GM23338 (cell line): Measurements from ENCODE around the gene SRP68. TPM values are rescaled to one million over a fixed set of nuclear protein-coding genes. Genes with fewer than 3 reads are reported as not detected.

Experiments
- ATAC-seq: fragments of 200-7000 bp; cut with Tn5 transposase; 3 replicates; pipeline ENCODE4 v1.9.1; 2020
- DNase-seq: peaks from one replicate; pipeline ENCODE4 v3.0.0-alpha.2; 2015; ENCODE audit warnings: low spot score
- H2AFZ ChIP-seq: fragments of 200-600 bp; sonication (generic); 2 replicates; pipeline ENCODE4 v1.8.0; 2016; ENCODE audit warnings: antibody characterized with exemption, mild to moderate bottlenecking, moderate library complexity
- H3F3A ChIP-seq: fragments of 200-600 bp; sonication (generic); replicated peaks from 2 replicates; pipeline ENCODE4 v1.8.0; 2017; ENCODE audit warnings: antibody characterized with exemption, mixed run types, low read depth
- H3K27ac ChIP-seq: fragments of 200-600 bp; sonication (generic); 2 replicates; pipeline ENCODE4 v1.6.1; 2016; ENCODE audit warnings: low read depth
- H3K27me3 ChIP-seq: fragments of 200-600 bp; sonication (generic); 2 replicates; pipeline ENCODE4 v1.8.0; 2016; ENCODE audit warnings: mild to moderate bottlenecking, mixed run types, moderate library complexity; ENCODE audit not compliant: insufficient read depth
- H3K36me3 ChIP-seq: fragments of 200-600 bp; sonication (generic); 2 replicates; pipeline ENCODE4 v1.8.0; 2016; ENCODE audit warnings: mild to moderate bottlenecking; ENCODE audit not compliant: insufficient read depth
- H3K4me1 ChIP-seq: fragments of 200-600 bp; sonication (generic); 2 replicates; pipeline ENCODE4 v1.8.0; 2016; ENCODE audit warnings: mild to moderate bottlenecking, moderate library complexity; ENCODE audit not compliant: insufficient read depth
- H3K4me2 ChIP-seq: fragments of 200-600 bp; sonication (generic); 2 replicates; pipeline ENCODE4 v1.7.1; 2017; ENCODE audit warnings: mixed run types
- H3K4me3 ChIP-seq: fragments of 200-600 bp; sonication (generic); 2 replicates; pipeline ENCODE4 v1.6.1; 2016; ENCODE audit warnings: mixed run types
- H3K79me2 ChIP-seq: fragments of 200-600 bp; sonication (generic); replicated peaks from 2 replicates; pipeline ENCODE4 v1.8.0; 2017; ENCODE audit warnings: mild to moderate bottlenecking; ENCODE audit not compliant: insufficient read depth
- H3K9me2 ChIP-seq: fragments of 200-600 bp; sonication (generic); 2 replicates; pipeline ENCODE4 v1.8.0; 2017; ENCODE audit not compliant: insufficient read depth
- H4K20me1 ChIP-seq: fragments of 200-600 bp; sonication (generic); replicated peaks from 2 replicates; pipeline ENCODE4 v1.8.0; 2017; ENCODE audit warnings: mild to moderate bottlenecking; ENCODE audit not compliant: insufficient read depth
- H3K27ac Mint-ChIP-seq: 2 replicates; pipeline ENCODE4 v1.8.0; 2020; ENCODE audit warnings: inconsistent platforms, mild to moderate bottlenecking, moderate library complexity, mixed read lengths
- H3K27me3 Mint-ChIP-seq: 3 replicates; pipeline ENCODE4 v1.8.0; 2022; ENCODE audit warnings: low read depth, mild to moderate bottlenecking, moderate library complexity, mixed read lengths, inconsistent platforms; ENCODE audit not compliant: insufficient read depth, poor library complexity
- H3K36me3 Mint-ChIP-seq: 3 replicates; pipeline ENCODE4 v1.8.0; 2021; ENCODE audit warnings: low read depth, mild to moderate bottlenecking, inconsistent platforms, moderate library complexity, mixed read lengths
- H3K4me1 Mint-ChIP-seq: 3 replicates; pipeline ENCODE4 v1.8.0; 2020; ENCODE audit warnings: mild to moderate bottlenecking, inconsistent platforms, mixed read lengths
- H3K4me3 Mint-ChIP-seq: 3 replicates; pipeline ENCODE4 v1.8.0; 2021; ENCODE audit warnings: moderate library complexity, mild to moderate bottlenecking, inconsistent platforms, mixed read lengths
- H3K9me3 Mint-ChIP-seq: 3 replicates; pipeline ENCODE4 v1.8.0; 2020; ENCODE audit warnings: moderate library complexity, mild to moderate bottlenecking, inconsistent platforms, mixed read lengths
- CREB1 ChIP-seq: fragments of 250-450 bp; sonication (Bioruptor Pico); IDR thresholded peaks from 2 replicates; pipeline ENCODE4 v1.5.0; 2020; ENCODE audit warnings: low read depth, mild to moderate bottlenecking, moderate library complexity
- CTCF ChIP-seq, 2 experiments: fragments of 200-600 bp in 1 of 2; sonication (generic) in 1 of 2; conservative IDR thresholded peaks; 2 replicates each; pipeline versions ENCODE4 v1.5.1 to v1.6.1; 2016 to 2017; ENCODE audit warnings: antibody characterized with exemption in 2 of 2, low read depth in 2 of 2, mild to moderate bottlenecking in 2 of 2, moderate library complexity in 1 of 2
- ETS1 ChIP-seq: IDR thresholded peaks from 2 replicates; pipeline ENCODE4 v1.6.1; 2016; ENCODE audit warnings: antibody characterized with exemption
- EZH2 ChIP-seq: fragments of 200-600 bp; sonication (generic); IDR thresholded peaks from one replicate; pipeline ENCODE4 v1.8.0; 2017; ENCODE audit warnings: antibody characterized with exemption, mild to moderate bottlenecking, low read depth; ENCODE audit not compliant: unreplicated experiment
- EZH2phosphoT487 ChIP-seq: fragments of 200-600 bp; sonication (generic); IDR thresholded peaks from one replicate; pipeline ENCODE4 v1.8.1; 2018; ENCODE audit warnings: antibody characterized with exemption; ENCODE audit not compliant: unreplicated experiment
- JUNB ChIP-seq: IDR thresholded peaks from one replicate; pipeline ENCODE4 v1.6.1; 2016; ENCODE audit warnings: antibody characterized with exemption; ENCODE audit not compliant: unreplicated experiment
- POLR2AphosphoS5 ChIP-seq: IDR thresholded peaks from 2 replicates; pipeline ENCODE4 v1.6.1; 2016; ENCODE audit warnings: antibody characterized with exemption, low read depth
- REST ChIP-seq: IDR thresholded peaks from one replicate; pipeline ENCODE4 v1.6.1; 2018; ENCODE audit warnings: antibody characterized with exemption; ENCODE audit not compliant: unreplicated experiment
- STAT1 ChIP-seq: IDR thresholded peaks from one replicate; pipeline ENCODE4 v1.6.1; 2016; ENCODE audit warnings: antibody characterized with exemption; ENCODE audit not compliant: unreplicated experiment
- ZNF114 ChIP-seq: fragments of 250-450 bp; sonication (Bioruptor Pico); IDR thresholded peaks from 2 replicates; pipeline ENCODE4 v1.5.0; 2020; ENCODE audit warnings: mild to moderate bottlenecking, moderate library complexity
- ZNF462 ChIP-seq: fragments of 250-450 bp; sonication (Bioruptor Pico); IDR thresholded peaks from 2 replicates; pipeline ENCODE4 v1.5.0; 2020; ENCODE audit warnings: mild to moderate bottlenecking, moderate library complexity
- polyA plus RNA-seq: library from polyadenylated mRNA; unstranded; fragments of >200 nt; fragmentation: Nextera tagmentation; extraction: Ambion mirVana; gene quantifications from 2 replicates; pipeline ENCODE4 v1.2.1, GENCODE V29; 2016
- total RNA-seq: library from RNA; depleted of rRNA; stranded (reverse); fragments of >200 nt; shearing (Covaris generic); gene quantifications from 2 replicates; pipeline ENCODE4 v1.2.3, GENCODE V29; 2014

The SRP68 gene
- total and polyA plus RNA-seq, 2 experiments from 2014 or later = 30.7 to 62.8 TPM

GRCh38 chr17:76033139-76033538, 39.2 kb downstream of the SRP68 start (continued):
- TF ChIP-seq REST (no peak), ZNF114 (CRISPR knock-in tag) (no peak), JUNB (no peak), STAT1 (no peak), EZH2 (no peak), CTCF (conservative IDR thresholded peaks at IDR 0.05; ENCODE audit: low read depth in 2 of 2) (no peak)

- H3F3A ChIP-seq = peaks cover 12% of the 10 kb centered on the region
- Mint-ChIP-seq H3K36me3 (no peaks in the 10 kb centered on the region), H3K27me3 (peaks cover 14% of the 10 kb centered on the region), H3K4me1 (peaks cover 23% of the 10 kb centered on the region), H3K27ac (no peak overlapping the region), H3K4me3 (no peak overlapping the region), H3K9me3 (no peaks in the 10 kb centered on the region)
- no peak overlapping the region for H3K4me3 ChIP-seq
- H3K4me2 ChIP-seq = no peak overlapping the region
- no peak for DNase-seq
- H3K36me3 ChIP-seq = no peaks in the 10 kb centered on the region
- H3K79me2 ChIP-seq = no peaks in the 10 kb centered on the region
- H3K27me3 ChIP-seq = no peaks in the 10 kb centered on the region
- no peaks in the 10 kb centered on the region for H3K9me2 ChIP-seq
- peaks cover 22% of the 10 kb centered on the region for H3K4me1 ChIP-seq
- H2AFZ ChIP-seq = peak overlapping the region; percentile 72
- no peak overlapping the region for H3K27ac ChIP-seq
- H4K20me1 ChIP-seq = no peaks in the 10 kb centered on the region
- no peak for ATAC-seq
- TF ChIP-seq ZNF462 (no peak), CREB1 (CRISPR knock-in tag) (no peak), ETS1 (no peak), JUNB (no peak), POLR2AphosphoS5 (no peak), EZH2 (no peak), EZH2phosphoT487 (no peak), CTCF (conservative IDR thresholded peaks at IDR 0.05; ENCODE audit: low read depth in 2 of 2) (no peak)
Measured at GRCh38 chr17:76032780-76033108, 39.6 kb downstream of the SRP68 start.
